Astrocyte (in vitro differentiated cells and primary cell): ENCODE measurements around the gene GSAP. TPM values are rescaled to one million over a fixed set of nuclear protein-coding genes. Genes with fewer than 3 reads are reported as not detected.
A peak's percentile ranks its signal among the peaks of the same experiment; 100 is the strongest.

ENCODE experiments used
- DNase-seq: peaks from one replicate; pipeline ENCODE4 v3.0.0-alpha.2; 2010; ENCODE audit warnings: low read depth
- FAIRE-seq: peaks from 2 replicates; lab custom pipeline; 2011; peaks lifted over from hg19 to GRCh38; lab: Jason Lieb, UNC
- H2AFZ ChIP-seq: 2 replicates; pipeline ENCODE4 v1.6.0; 2012; ENCODE audit warnings: low read depth, low read length, inconsistent platforms
- H3K27ac ChIP-seq: 2 replicates; pipeline ENCODE4 v1.5.1; 2011; ENCODE audit warnings: low read depth, low read length, inconsistent platforms
- H3K27me3 ChIP-seq: 2 replicates; pipeline ENCODE4 v1.6.0; 2011; ENCODE audit warnings: low read length, inconsistent platforms; ENCODE audit not compliant: insufficient read depth
- H3K36me3 ChIP-seq: 2 replicates; pipeline ENCODE4 v1.5.1; 2011; ENCODE audit warnings: low read length, inconsistent platforms; ENCODE audit not compliant: insufficient read depth
- H3K4me1 ChIP-seq: 2 replicates; pipeline ENCODE4 v1.5.1; 2011; ENCODE audit warnings: low read length, inconsistent platforms; ENCODE audit not compliant: insufficient read depth
- H3K4me2 ChIP-seq: 2 replicates; pipeline ENCODE4 v1.6.0; 2012; ENCODE audit warnings: low read length, inconsistent platforms
- H3K4me3 ChIP-seq: 2 replicates; pipeline ENCODE4 v1.5.1; 2011; ENCODE audit warnings: low read depth, mild to moderate bottlenecking, low read length, inconsistent platforms; ENCODE audit not compliant: insufficient read depth
- H3K79me2 ChIP-seq: 2 replicates; pipeline ENCODE4 v1.6.0; 2012; ENCODE audit warnings: mild to moderate bottlenecking, low read length, inconsistent platforms; ENCODE audit not compliant: insufficient read depth
- H3K9ac ChIP-seq: 2 replicates; pipeline ENCODE4 v1.6.0; 2012; ENCODE audit warnings: mild to moderate bottlenecking, low read length, inconsistent platforms
- H3K9me3 ChIP-seq: 2 replicates; pipeline ENCODE4 v1.5.1; 2012; ENCODE audit warnings: low read depth, mild to moderate bottlenecking, low read length, inconsistent platforms; ENCODE audit not compliant: insufficient read depth
- H4K20me1 ChIP-seq: 2 replicates; pipeline ENCODE4 v1.6.0; 2012; ENCODE audit warnings: low read length, inconsistent platforms; ENCODE audit not compliant: insufficient read depth
- H3K27ac Mint-ChIP-seq: one replicate; pipeline ENCODE4 v1.8.0; 2021; ENCODE audit warnings: mild to moderate bottlenecking, mixed read lengths; ENCODE audit not compliant: unreplicated experiment
- H3K27me3 Mint-ChIP-seq: one replicate; pipeline ENCODE4 v1.8.0; 2021; ENCODE audit warnings: low read depth, mixed read lengths; ENCODE audit not compliant: unreplicated experiment
- H3K36me3 Mint-ChIP-seq: one replicate; pipeline ENCODE4 v1.8.0; 2021; ENCODE audit warnings: low read depth, mixed read lengths; ENCODE audit not compliant: unreplicated experiment
- H3K4me1 Mint-ChIP-seq: one replicate; pipeline ENCODE4 v1.8.0; 2021; ENCODE audit warnings: low read depth, mixed read lengths; ENCODE audit not compliant: unreplicated experiment
- H3K4me3 Mint-ChIP-seq: one replicate; pipeline ENCODE4 v1.8.0; 2021; ENCODE audit warnings: mild to moderate bottlenecking, moderate library complexity, mixed read lengths; ENCODE audit not compliant: unreplicated experiment
- H3K9me3 Mint-ChIP-seq: one replicate; pipeline ENCODE4 v1.8.0; 2021; ENCODE audit warnings: mild to moderate bottlenecking, mixed read lengths; ENCODE audit not compliant: unreplicated experiment
- EZH2 ChIP-seq: IDR thresholded peaks from 2 replicates; pipeline ENCODE4 v1.6.1; 2012; ENCODE audit warnings: mild to moderate bottlenecking, low read length, inconsistent platforms; ENCODE audit not compliant: insufficient read depth
- total RNA-seq: library from RNA; stranded (reverse); gene quantifications from 2 replicates; pipeline ENCODE4 v1.2.1, GENCODE V29; 2021
- TF ChIP-seq, protein P1 (sequence below): IDR thresholded peaks from 2 replicates; pipeline ENCODE4 v1.5.1; 2011; ENCODE audit warnings: low read depth, mild to moderate bottlenecking, inconsistent platforms, low read length, moderate library complexity; ENCODE audit not compliant: insufficient read depth

GSAP gene
- total RNA-seq, 1 donor from 2014 or later = 4.1 TPM

DNA sequence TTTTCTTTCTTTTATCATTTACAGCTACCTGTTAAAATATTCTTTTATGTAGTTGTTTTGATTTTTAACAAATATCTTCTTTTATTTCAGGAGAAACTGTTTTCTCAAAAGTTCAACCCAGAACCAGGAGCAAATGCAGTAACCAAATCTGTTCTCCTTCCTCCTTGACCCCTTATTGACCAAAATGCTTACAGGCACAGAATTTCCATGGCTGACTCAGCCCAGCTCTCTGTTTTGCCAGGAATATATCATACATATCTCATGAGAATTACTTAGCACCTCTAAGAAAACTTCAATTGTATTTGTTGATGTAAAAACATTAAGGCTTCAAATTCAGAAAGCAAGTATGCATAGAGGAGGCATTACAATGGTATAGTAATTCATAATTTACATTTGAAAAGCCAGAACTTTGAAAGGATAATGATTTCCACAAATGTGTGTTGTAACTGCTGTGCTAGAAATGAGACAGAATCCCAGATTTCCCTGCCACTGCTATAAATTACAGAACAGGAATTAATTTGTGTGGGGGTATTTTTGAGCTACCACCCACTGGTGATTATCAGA is 2.2 kb downstream of the GSAP start:
- H3K27me3 ChIP-seq = no peaks in the 10 kb centered on the region
- DNase-seq (peak; percentile 23), FAIRE-seq (no peak)
- no peak overlapping the region for H2AFZ ChIP-seq
- H3K9ac ChIP-seq = no peak overlapping the region
- H3K4me3 Mint-ChIP-seq = no peak overlapping the region
- no peaks in the 10 kb centered on the region for H3K79me2 ChIP-seq
- no peaks in the 10 kb centered on the region for H3K9me3 ChIP-seq
- no peaks in the 10 kb centered on the region for H3K36me3 ChIP-seq
- H3K27ac Mint-ChIP-seq = no peak overlapping the region
- TF ChIP-seq, protein P1, sequence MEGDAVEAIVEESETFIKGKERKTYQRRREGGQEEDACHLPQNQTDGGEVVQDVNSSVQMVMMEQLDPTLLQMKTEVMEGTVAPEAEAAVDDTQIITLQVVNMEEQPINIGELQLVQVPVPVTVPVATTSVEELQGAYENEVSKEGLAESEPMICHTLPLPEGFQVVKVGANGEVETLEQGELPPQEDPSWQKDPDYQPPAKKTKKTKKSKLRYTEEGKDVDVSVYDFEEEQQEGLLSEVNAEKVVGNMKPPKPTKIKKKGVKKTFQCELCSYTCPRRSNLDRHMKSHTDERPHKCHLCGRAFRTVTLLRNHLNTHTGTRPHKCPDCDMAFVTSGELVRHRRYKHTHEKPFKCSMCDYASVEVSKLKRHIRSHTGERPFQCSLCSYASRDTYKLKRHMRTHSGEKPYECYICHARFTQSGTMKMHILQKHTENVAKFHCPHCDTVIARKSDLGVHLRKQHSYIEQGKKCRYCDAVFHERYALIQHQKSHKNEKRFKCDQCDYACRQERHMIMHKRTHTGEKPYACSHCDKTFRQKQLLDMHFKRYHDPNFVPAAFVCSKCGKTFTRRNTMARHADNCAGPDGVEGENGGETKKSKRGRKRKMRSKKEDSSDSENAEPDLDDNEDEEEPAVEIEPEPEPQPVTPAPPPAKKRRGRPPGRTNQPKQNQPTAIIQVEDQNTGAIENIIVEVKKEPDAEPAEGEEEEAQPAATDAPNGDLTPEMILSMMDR = no peak
- TF ChIP-seq EZH2 = no peak
- H3K4me1 ChIP-seq = peaks cover 24% of the 10 kb centered on the region
- no peak overlapping the region for H3K27ac ChIP-seq
- H4K20me1 ChIP-seq = no peaks in the 10 kb centered on the region
- H3K27me3 Mint-ChIP-seq = no peaks in the 10 kb centered on the region
- H3K4me3 ChIP-seq = no peak overlapping the region
- no peaks in the 10 kb centered on the region for H3K9me3 Mint-ChIP-seq
- H3K4me2 ChIP-seq = no peak overlapping the region
- no peaks in the 10 kb centered on the region for H3K36me3 Mint-ChIP-seq
- peaks cover 26% of the 10 kb centered on the region for H3K4me1 Mint-ChIP-seq

- TF ChIP-seq, protein P1 = no peak
- TF ChIP-seq EZH2 = no peak
- Histone ChIP-seq H3K9ac (no peak overlapping the region), H3K27me3 (no peaks in the 10 kb centered on the region), H3K9me3 (no peaks in the 10 kb centered on the region), H3K4me1 (peaks cover 24% of the 10 kb centered on the region), H3K4me2 (no peak overlapping the region), H3K4me3 (no peak overlapping the region), H3K27ac (no peak overlapping the region), H3K79me2 (no peaks in the 10 kb centered on the region), H2AFZ (no peak overlapping the region), H4K20me1 (no peaks in the 10 kb centered on the region), H3K36me3 (no peaks in the 10 kb centered on the region)
- peaks cover 30% of the 10 kb centered on the region for H3K4me1 Mint-ChIP-seq
- DNase-seq (no peak), FAIRE-seq (no peak)
- no peaks in the 10 kb centered on the region for H3K27me3 Mint-ChIP-seq
- peak overlapping the region; percentile 47 for H3K27ac Mint-ChIP-seq
- no peaks in the 10 kb centered on the region for H3K9me3 Mint-ChIP-seq
- H3K4me3 Mint-ChIP-seq = no peak overlapping the region
- no peaks in the 10 kb centered on the region for H3K36me3 Mint-ChIP-seq
Observed at GRCh38 chr7:77413128-77413527, 3.0 kb downstream of the GSAP start.

DNA sequence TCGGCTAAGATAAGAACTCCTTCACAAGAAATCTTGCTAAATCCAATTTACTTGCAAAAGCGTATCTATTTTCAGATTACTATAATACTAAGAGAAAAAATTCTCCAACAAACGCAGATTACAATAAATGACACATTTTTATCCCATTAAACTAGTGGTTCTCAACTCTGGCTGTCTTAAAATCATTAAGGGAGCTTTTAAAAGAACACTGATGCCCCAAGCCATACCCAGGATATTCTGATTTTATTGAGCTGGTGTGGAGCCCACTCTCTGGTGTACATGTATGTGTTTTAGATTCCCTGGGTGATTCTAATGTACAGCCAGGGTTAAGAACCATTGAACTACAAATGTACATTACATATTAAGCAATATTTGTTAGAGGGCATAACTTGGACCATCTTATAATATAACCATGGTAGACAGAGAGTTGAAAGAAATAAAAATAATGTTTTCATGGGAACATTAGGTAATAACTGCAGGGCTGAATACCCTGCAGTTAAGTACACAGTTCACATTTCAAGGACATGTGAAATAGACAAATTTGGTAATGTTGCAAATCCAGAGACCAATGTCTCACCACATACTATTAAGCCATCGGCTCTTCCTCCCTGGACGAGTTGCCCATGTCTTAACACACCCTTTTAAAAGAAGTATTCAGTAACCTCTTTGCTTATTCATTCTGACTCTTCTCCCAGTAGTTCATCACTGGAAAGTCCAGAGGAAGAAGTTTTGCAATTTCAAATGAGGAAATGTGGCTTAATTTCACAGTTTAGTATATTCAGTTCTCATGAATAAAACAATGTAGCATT is 6.2 kb downstream of the GSAP start:
- H3K36me3 Mint-ChIP-seq = no peaks in the 10 kb centered on the region
- peak; percentile 29 for FAIRE-seq
- H3K36me3 ChIP-seq = no peaks in the 10 kb centered on the region
- H3K9me3 Mint-ChIP-seq = no peaks in the 10 kb centered on the region
- H3K27me3 Mint-ChIP-seq = no peaks in the 10 kb centered on the region
- DNase-seq = peak; percentile 26
- no peaks in the 10 kb centered on the region for H3K9me3 ChIP-seq
- H3K27ac Mint-ChIP-seq = peak overlapping the region; percentile 87
- no peaks in the 10 kb centered on the region for H3K27me3 ChIP-seq
- TF ChIP-seq EZH2 = no peak
- TF ChIP-seq, protein P1 = no peak
- peak overlapping the region; percentile 54 for H3K4me3 Mint-ChIP-seq
- H3K4me1 ChIP-seq = peaks cover 14% of the 10 kb centered on the region
- no peak overlapping the region for H3K4me3 ChIP-seq
- no peaks in the 10 kb centered on the region for H4K20me1 ChIP-seq
- no peaks in the 10 kb centered on the region for H3K79me2 ChIP-seq
- H2AFZ ChIP-seq = no peak overlapping the region
- peak overlapping the region; percentile 27 for H3K9ac ChIP-seq
- peaks cover 29% of the 10 kb centered on the region for H3K4me1 Mint-ChIP-seq
- H3K4me2 ChIP-seq = peak overlapping the region; percentile 61
- peak overlapping the region; percentile 54 for H3K27ac ChIP-seq
